WI38 (cell line): Measurements from ENCODE around the gene LRG1.
A peak's percentile ranks its signal among the peaks of the same experiment; 100 is the strongest.

Experiments
- H3K4me3 ChIP-seq: 2 replicates; pipeline ENCODE4 v1.5.1; 2011; ENCODE audit warnings: low read depth, mild to moderate bottlenecking, control low read depth, low read length
- CTCF ChIP-seq: IDR thresholded peaks from 2 replicates; pipeline ENCODE4 v1.5.1; 2012; ENCODE audit warnings: low read depth, mild to moderate bottlenecking, control low read depth, low read length

Gene LRG1

GRCh38 chr19:4539693-4540581 lies at the start of gene LRG1:
Gene LRG1, minus strand, starts transcription at chr19:4540036. Its CDS starts 23 bp downstream, at chr19:4540013.
- no peak for TF ChIP-seq CTCF
- H3K4me3 ChIP-seq: no peak within 1 kb of the TSS

DNA sequence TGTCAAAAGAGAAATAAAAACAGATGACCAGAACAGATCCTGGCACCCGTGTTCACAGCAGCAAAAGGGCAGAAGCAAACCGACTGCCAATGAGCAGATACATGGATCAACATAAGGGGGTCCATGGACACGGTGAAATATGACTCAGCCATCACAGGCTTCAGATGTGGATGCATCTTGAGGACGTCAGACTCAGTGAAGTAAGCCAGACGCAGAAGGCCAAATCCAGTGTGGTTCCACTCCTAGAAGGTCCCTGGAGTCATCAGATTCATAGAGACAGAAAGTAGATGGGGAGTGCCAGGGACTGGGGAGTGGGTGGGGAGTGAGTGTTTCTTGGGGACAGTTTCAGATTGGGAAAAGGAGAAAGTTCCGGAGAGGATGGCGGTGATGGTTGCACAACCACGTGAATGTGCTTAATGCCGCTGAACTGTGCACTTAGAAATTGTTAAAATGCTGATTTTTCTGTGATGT lies 48.5 kb upstream of the LRG1 start:
- no peak for TF ChIP-seq CTCF
- H3K4me3 ChIP-seq: no peak overlapping the region

- H3K4me3 ChIP-seq: no peak overlapping the region
- TF ChIP-seq CTCF: no peak
Observed at GRCh38 chr19:4587527-4587926, 47.7 kb upstream of the LRG1 start.

DNA sequence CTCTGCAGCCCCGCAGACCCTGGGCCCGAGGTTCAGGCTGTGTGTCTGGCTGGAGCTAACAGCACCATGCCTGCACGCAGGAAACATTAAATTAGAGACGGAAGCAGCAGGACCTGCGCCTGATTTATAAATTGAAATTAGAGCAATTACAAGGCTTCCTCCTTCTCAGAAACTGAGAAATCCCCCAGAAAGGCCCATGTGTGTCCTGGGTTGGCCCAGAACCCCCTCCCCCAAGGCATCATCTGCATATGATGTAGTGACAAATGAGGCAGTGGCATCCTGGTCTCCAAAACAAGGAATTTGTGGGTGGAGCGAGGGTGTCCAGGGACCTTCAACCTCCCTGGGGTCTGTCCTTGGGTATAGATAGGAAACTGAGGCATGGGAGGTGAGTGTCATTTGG lies 46.9 kb upstream of the LRG1 start:
- no peak overlapping the region for H3K4me3 ChIP-seq
- no peak for TF ChIP-seq CTCF

- no peak for TF ChIP-seq CTCF
- H3K4me3 ChIP-seq: no peak overlapping the region
Observed at GRCh38 chr19:4586245-4586644, 46.4 kb upstream of the LRG1 start.

- H3K4me3 ChIP-seq: no peak overlapping the region
- TF ChIP-seq CTCF: no peak
Observed at GRCh38 chr19:4585556-4585955, 45.7 kb upstream of the LRG1 start.

DNA sequence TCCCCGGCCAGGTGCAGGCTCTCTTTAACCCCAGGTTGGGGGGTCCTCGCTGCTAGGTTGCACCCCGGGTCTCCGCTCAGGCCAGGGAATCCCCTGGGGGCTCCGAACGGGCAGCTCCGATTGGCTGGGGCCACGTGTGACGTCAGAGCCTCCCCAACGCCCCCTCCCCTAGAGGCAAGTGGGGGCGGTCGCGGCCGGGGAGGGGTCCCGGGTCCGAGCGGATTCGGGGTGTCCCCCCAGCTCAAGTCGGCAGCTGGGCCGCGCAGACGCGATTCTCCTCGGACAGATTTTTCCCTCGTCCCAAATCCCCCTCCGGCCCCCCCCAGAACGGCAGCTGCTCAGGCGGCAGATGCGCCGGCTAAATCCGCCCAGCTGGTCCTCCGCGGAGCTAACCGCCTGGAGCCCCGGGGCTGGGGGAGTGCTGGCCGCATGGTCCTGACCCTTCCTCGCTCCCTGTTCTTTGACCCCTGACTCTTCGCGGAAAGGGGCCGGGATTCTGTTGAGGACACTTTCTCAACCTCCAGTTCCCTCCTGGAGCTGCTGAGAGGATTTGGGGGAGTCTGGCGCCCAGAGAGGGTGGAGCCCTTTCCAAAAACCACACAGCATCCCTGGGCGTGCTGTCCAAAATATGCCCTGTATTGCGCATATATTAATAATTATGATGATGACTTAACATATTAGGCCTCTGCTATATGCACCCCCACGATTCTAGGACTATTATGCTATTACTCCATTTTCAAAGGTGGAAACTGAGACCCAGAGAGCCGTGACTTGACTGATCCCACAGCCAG lies 45.0 kb upstream of the LRG1 start:
- no peak for TF ChIP-seq CTCF
- peak overlapping the region; percentile 54 for H3K4me3 ChIP-seq
